Right renal cortex interstitium (tissue), 3 donors: ENCODE data around the gene MYOZ3. TPM values are rescaled to one million over a fixed set of nuclear protein-coding genes. Genes with fewer than 3 reads are reported as not detected.

ENCODE experiments used
- DNase-seq, 3 donors: peaks; one replicate each; pipeline ENCODE4 v3.0.0-alpha.2; 2013; ENCODE audit warnings: low read depth in 3 of 3, low spot score in 2 of 3
- polyA plus RNA-seq, 3 donors: library from polyadenylated mRNA; unstranded; fragments of 120-200 nt; gene quantifications; one replicate each; pipeline ENCODE4 v1.2.1, GENCODE V29; 2013; ENCODE audit not compliant: insufficient read length in 3 of 3

The MYOZ3 gene
- polyA plus RNA-seq, 3 donors, result 5.7 to 6.2 (median 5.8) TPM

DNA sequence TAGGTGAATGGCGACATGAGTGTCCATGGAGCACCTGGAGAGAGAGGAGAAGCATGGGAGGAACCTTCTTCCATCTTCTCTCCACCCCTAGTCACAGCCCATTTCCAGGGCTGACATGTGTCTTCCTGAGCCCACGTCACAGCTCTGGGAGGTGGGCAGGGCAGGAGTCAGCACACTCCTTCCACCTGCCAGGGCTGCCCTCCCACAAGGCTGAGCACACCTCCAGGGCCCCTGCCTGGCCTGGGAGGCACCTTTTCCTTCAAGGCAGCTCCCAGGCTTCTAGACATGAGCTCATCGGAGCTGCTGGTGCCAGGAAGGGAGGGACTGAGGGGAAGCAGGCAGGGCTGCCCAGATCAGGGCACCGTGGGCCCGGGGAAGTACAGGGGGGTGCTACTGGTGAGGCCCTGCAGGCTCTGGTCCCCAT, 34.2 kb upstream of the MYOZ3 start:
- DNase-seq, result no peak

DNA sequence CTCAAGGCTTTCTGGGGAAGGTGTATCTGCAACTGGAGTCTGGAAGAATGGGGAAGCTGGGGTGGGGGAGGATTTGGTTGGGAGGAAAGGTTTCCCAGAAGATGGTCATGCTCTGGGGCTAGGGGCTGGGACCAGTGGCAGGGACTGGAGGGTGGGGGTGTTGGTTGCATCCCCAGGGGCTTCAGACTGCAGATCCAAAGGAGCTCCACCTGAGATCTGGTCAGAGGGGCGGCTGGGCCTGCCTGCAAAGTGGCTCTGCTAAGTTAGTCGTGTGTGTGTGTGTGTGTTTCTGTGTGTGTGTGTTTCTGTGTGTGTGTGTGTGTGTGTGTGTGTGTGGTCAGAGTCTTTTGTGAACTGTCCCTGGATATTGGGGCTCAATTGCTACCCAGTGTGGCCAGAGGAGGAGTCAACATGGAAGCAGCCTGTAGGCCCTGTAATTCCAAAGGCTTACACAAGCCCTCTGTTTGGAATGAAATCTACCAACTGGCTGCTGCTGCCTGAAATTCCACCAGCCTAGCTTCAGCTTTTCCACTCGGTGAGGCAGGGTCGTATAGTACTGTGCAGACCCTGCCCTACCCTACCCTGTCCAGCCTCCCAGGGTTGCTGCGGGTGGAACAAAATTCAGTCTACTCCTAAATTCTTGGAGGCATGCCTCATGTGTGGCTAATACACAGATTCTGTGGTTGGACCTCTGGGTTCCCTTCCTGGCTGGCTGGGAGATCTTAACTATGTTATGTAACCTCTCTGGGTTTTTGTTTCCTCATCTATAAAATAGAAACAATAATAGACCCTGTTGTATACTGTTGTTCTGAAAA, 33.1 kb upstream of the MYOZ3 start:
- DNase-seq, result no peak

DNA sequence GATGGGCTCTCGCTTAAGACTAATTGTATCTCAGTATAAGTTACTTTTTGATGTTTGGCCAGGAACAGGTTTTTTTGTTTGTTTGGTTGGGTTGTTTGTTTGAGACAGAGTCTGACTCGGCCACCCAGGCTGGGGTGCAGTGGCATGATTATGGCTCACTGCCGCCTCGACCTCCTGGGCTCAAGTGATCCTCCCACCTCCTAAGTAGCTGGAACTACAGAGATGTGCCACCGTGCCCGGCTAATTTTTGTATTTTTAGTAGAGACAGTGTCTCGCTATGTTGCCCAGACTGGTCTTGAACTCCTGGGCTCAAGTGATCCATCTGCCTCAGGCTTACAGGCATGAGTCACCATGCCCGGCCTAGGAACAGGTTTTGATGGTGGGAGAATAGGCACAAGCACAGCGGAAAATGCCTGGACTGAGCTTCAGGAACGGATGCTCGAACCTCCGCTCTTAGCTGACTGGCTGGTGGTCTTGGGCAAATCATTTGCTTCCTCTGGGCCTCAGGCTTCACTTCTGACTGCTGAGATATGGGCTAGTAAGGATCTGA, 32.0 kb upstream of the MYOZ3 start:
- DNase-seq, result no peak

DNA sequence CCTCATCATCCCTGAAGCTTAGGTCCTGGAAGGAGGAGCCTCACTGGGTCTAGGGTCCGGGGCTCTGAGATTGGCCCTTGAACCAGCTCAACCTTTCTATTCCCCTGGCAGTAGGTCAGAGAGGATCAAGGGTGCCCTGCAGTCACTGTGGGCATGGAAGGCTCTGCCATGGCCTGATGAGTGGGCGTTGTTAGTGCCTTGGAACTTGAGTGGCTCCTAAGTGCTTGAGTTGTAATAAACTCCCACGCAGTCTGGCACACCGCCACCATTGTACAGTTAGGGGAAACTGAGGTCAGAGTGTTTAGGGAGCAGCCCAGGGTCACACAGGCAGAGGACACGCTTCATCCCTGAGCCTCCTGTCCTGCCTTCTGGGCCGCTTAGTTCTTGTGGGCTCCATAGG, 31.0 kb upstream of the MYOZ3 start:
- DNase-seq, result no peak

- DNase-seq, result no peak
These were observed 30.4 kb upstream of the MYOZ3 start for GRCh38 chr5:150630461-150631325.

DNA sequence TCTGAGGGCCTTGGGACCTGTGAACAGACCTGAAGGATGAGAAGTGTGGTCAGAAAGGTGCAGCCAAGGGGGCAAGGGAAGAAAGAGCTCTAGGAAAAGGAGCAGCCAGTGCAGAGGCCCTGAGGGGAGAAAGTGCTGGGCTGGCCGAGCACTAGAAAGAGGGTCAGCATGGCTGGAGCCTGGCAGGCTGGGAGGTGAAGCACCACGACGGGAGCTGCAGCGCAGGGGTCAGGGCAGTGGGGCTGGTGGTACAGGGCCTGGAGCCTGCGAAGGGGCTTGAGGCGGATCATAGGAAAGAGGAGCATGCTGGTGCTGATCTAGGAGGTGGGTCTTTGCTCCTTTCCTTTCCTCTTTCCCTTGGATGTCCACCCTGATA, 29.7 kb upstream of the MYOZ3 start:
- no peak for DNase-seq

- DNase-seq, result no peak
These were observed 28.5 kb upstream of the MYOZ3 start for GRCh38 chr5:150632305-150633160.

DNA sequence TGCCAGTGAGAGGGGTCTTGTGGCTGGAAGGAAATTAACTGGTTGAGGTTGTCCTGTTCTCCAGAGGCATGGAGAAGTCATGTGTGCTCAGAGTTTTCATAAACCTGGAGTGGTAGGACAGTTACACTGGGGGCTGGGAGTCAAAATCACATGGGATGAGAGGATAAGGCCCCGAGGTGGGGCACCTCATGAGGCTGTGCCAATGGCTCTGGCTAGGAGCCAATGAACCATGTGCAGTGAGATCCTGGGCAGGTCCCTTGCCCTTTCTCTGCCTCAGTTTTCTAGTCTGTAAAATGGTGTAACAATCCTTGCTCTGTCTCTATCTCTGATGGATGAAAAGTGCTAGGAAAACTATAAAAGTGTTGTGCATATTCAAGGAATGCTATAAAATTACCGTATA, 27.6 kb upstream of the MYOZ3 start:
- DNase-seq, result no peak

- DNase-seq, result no peak
These were observed 24.4 kb upstream of the MYOZ3 start for GRCh38 chr5:150636391-150637244.

DNA sequence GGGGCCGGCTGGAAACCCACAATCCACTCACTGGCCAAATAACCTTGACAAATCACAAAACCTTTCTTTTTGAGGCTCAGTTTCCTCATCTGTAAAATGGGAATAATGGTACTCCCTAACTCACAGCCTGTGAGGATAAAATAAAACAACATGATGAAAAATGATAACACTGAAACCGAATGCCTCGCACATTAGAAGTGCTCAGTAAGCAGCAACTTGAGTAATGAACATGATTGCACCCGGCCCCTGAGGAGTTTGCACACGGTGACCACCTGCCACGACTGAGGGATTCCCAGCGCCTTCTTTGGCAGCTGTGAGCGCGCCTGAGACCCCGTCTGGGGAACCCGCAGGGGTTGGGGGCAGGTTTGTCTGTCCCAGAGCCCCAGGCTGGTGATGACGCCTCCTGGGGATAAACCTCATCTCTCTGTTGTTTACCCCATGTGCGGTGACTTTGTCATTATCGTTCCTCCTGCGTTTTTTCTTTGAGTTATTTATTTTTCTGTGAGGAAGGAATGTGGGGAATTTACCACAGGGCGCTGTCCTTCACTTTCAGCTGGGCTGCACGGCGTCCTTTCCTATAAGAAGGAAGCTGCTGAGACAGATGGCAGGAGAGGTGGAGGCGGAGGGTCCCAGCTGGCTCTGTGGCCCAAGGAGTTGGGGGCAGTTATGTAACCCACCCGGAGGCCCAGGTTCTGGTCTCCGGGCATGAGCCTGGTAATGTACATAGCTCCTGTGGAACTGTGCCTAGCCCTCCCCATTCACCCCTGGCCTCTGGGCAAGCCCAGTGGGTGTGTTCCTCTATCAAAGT, 23.6 kb upstream of the MYOZ3 start:
- DNase-seq, result no peak

- no peak for DNase-seq
These were observed 23.0 kb upstream of the MYOZ3 start for GRCh38 chr5:150638053-150638444.

DNA sequence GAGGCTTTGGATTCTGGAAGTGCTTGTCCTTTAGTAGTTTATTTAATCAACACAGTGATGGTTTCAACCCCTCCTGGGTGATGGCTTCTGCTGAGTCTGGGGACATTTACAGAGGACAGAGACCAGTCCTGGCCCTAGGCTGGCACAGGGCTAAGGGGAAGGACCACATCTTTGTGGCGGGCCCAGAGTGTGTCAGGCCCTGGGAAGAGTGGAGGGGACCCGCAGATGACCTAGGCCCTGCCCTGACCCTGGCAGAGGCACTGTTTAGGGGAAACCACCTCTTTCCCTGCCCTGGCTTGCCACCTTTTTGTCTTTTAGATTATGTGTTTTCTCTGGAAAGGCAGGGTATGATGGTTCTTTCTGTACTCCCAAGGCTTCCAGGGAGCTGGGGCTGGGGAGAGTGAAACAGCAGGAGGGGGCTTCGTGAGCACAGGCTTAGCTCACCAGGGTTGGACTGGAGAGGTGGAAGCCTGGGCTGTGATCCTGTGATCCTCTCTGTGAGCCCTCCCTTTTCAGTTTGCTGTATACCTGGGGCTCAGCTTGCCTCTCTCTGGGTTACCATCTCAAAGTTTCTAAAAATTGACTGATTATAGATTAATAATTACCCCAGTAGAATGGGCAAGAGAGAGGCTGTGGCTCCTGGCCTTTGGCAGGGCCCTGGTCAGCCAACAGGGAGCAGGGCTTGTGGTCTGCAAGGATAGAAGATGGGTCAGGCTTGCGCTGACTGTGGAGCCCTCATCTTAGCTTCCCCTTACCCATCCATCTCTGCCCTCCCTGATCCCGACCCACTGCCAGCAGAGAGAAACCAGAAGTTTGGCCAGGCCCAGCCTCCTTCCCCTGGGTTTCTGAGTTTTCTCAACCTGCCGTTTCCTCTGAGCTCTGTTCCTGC, 22.3 kb upstream of the MYOZ3 start:
- no peak for DNase-seq

GRCh38 chr5:150639377-150639692, 21.7 kb upstream of the MYOZ3 start:
- DNase-seq, result no peak

GRCh38 chr5:150639751-150640150, 21.3 kb upstream of the MYOZ3 start:
- DNase-seq, result no peak

DNA sequence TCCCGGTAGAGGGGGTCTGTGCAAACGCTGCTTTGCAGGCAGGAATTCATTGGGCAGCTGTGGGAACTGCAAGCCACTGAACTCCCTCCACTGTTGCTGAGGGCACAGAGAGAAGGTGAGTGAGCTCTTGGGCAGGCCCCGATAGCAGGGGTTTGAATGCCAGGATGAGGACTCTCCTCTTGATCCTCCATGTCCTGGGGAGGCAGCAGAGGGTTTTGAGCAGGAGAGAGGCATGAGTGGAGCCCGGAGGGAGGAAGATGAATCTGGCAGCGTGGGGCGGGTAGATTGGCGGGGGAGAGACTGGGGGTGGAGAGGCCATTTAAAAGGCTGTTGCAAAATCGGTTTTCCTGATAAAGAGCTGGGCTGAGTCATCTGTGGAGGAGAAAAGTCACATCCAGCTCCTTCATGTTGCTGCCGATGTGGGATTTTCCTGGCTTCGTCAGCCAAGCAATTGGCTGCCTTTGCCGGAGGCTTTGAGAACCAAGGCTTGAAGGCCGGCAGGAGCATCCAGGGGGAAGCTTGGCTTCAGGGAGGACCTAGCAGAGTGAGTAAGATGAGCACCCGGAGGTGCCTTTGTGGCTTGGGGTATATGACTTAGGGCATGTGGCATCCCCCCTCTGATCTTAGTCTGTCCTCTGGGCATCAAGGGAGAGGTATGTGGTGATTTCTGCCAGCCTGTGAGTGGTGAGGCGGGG, 20.6 kb upstream of the MYOZ3 start, which contains the start of gene SYNPO:
TSS of gene SYNPO (plus strand) at position 350 of the 695 bp plus-strand sequence. CDS start 7,616 bp downstream, outside the sequence.
- DNase-seq, result no peak

DNA sequence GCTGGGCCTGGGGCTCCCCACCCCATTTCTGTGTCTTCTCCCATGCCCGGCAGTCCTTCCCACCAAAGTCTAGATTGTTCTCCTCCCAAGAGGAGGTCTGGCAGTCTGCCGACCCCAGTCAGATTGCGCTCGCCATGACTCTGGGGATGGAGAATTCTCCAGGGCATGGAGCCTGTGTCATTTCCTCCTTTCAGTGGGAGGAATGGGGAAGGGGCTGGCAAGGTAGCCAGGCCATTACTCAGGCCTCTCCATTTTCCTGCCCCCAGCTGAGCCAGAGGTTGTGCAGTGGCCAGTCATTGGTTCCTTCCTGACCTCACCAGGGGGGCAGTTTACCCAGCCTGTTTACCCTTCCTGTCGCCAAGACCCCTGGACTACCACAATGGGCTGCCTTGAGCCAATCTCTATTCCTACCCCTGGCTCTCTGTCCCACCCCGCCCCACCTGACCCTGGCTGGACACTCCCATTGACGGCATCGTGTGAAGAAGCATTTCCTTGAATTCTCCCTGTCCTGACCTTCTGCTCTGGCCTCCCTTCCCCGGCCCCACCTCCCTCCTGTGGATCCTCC, 20.0 kb upstream of the MYOZ3 start:
- DNase-seq, result no peak
